OCI-LY3 (cell line): Measurements from ENCODE around the gene TTLL1.

ENCODE experiments used
- H2AFZ ChIP-seq: fragments of 200-600, 300-600 bp; shearing (Covaris generic); 2 replicates; pipeline ENCODE4 v1.6.0; 2014; ENCODE audit warnings: antibody characterized with exemption, low read depth, low read length
- H3K27ac ChIP-seq: fragments of 200-600, 300-600 bp; sonication (generic); 2 replicates; pipeline ENCODE4 v1.5.1; 2014; ENCODE audit warnings: mild to moderate bottlenecking, low read length, moderate library complexity, mixed read lengths
- H3K27me3 ChIP-seq: fragments of 200-600, 300-600 bp; sonication (generic); 2 replicates; pipeline ENCODE4 v1.6.1; 2014; ENCODE audit warnings: low read depth, low read length, mixed read lengths
- H3K36me3 ChIP-seq: fragments of 200-600, 300-600 bp; sonication (generic); replicated peaks from 2 replicates; pipeline ENCODE3; 2014; ENCODE audit warnings: low read depth, low read length, mixed read lengths
- H3K4me1 ChIP-seq: fragments of 300-600, 200-600 bp; sonication (generic); 2 replicates; pipeline ENCODE4 v1.6.1; 2014; ENCODE audit warnings: low read length, mixed read lengths
- H3K4me2 ChIP-seq: fragments of 200-600, 300-600 bp; sonication (generic); 2 replicates; pipeline ENCODE4 v1.6.1; 2014; ENCODE audit warnings: low read length, mixed read lengths
- H3K4me3 ChIP-seq: fragments of 300-600, 200-600 bp; sonication (generic); 2 replicates; pipeline ENCODE4 v1.5.1; 2014; ENCODE audit warnings: antibody characterized with exemption, mild to moderate bottlenecking, low read length, moderate library complexity
- H3K79me2 ChIP-seq: fragments of 300-600, 200-600 bp; shearing (Covaris generic); 2 replicates; pipeline ENCODE4 v1.6.1; 2014; ENCODE audit warnings: mild to moderate bottlenecking, low read length, mixed read lengths
- H3K9ac ChIP-seq: fragments of 300-600, 200-600 bp; shearing (Covaris generic); 2 replicates; pipeline ENCODE4 v1.6.0; 2014; ENCODE audit warnings: mild to moderate bottlenecking, low read length, moderate library complexity
- H3K9me3 ChIP-seq: fragments of 200-600, 300-600 bp; shearing (Covaris generic); 2 replicates; pipeline ENCODE4 v1.6.1; 2014; ENCODE audit warnings: low read length, mixed read lengths; ENCODE audit not compliant: insufficient read depth
- H4K20me1 ChIP-seq: fragments of 200-600, 300-600 bp; sonication (generic); 2 replicates; pipeline ENCODE4 v1.6.1; 2016; ENCODE audit warnings: low read length, mixed read lengths; ENCODE audit not compliant: insufficient read depth
- EZH2phosphoT487 ChIP-seq: fragments of 200-600 bp; shearing (Covaris generic); IDR thresholded peaks from 2 replicates; pipeline ENCODE4 v1.6.1; 2018; ENCODE audit warnings: antibody characterized with exemption, mixed run types, low read depth
- TF ChIP-seq, protein P1 (sequence below): fragments of 200-600, 300-600 bp; sonication (generic); IDR thresholded peaks from 2 replicates; pipeline ENCODE4 v1.5.1; 2014; ENCODE audit warnings: antibody characterized with exemption, low read length, low read depth

TTLL1 gene

DNA sequence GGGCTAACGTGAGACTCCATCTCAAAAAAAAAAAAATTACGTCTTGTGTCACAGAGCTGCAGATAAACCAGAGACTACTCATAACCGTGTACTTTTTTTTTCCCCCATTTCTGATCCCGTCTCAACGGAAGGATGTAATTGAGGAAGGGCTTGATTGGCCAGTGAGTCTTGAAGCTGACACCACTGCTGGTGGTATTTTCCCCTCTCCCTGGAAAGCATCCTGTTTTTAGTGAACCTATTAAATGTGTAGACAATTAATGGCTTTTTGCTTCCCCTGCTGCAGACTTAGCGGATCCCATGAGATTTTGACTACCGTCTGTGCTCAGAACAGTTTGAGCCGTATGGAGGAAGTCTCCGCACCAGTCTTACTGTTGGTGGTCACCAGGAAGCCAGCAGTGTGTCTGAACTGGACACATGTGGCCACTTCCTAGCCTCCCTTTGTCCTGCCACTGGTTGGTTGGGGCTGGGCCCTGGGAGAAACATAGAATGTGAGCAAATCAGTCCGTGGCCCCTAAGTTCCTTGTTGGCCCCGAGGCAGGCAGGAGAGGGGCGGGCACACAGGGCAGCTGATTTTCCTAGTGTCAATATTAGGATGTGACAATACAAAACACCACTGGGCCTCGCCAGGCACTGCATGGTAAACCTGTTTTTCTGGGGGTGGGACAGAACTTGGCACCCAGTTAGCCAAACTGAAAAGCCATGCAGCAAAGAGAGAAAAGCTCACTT, 24.5 kb upstream of the TTLL1 start:
- no peak for TF ChIP-seq EZH2phosphoT487
- TF ChIP-seq, protein P1, sequence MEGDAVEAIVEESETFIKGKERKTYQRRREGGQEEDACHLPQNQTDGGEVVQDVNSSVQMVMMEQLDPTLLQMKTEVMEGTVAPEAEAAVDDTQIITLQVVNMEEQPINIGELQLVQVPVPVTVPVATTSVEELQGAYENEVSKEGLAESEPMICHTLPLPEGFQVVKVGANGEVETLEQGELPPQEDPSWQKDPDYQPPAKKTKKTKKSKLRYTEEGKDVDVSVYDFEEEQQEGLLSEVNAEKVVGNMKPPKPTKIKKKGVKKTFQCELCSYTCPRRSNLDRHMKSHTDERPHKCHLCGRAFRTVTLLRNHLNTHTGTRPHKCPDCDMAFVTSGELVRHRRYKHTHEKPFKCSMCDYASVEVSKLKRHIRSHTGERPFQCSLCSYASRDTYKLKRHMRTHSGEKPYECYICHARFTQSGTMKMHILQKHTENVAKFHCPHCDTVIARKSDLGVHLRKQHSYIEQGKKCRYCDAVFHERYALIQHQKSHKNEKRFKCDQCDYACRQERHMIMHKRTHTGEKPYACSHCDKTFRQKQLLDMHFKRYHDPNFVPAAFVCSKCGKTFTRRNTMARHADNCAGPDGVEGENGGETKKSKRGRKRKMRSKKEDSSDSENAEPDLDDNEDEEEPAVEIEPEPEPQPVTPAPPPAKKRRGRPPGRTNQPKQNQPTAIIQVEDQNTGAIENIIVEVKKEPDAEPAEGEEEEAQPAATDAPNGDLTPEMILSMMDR: no peak

DNA sequence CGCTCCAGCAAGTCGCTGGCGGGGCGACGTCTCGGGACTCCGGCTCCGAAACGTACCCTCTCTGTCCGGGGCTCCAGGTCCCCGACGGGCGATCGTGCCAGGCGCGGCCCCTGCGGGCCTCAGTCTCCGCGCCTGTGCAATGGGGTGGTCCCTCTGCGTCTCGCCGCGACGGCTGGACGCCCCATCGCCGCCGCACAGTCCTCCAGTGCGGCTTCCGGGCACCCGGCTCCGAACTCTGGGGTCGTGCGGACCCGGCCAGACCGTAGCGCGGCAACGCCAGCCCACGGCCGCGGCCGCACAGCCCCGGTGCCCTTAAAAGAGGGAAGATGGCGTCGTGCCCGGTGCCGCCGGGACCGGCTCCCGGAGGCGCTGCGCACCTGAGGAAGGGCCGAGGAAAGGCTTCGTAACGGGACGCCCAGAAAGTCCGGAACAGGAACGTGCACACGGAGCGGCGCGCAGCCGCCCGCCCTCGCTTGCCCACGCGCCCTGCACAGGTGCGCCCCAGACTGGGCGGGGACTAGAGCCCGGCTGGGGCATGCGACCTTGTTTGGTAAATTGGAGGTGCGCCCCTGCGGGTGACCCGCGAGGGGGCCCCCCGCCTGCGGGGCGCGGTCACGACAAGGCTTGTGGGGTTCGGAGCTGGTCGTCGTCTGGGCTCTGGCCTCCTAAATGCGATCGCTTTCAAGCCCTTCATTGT, 21.9 kb upstream of the TTLL1 start:
- TF ChIP-seq, protein P1: no peak
- TF ChIP-seq EZH2phosphoT487: no peak
- Histone ChIP-seq H3K9me3 (no peaks in the 10 kb centered on the region), H3K4me2 (peak overlapping the region; percentile 59), H3K9ac (no peak overlapping the region), H4K20me1 (no peaks in the 10 kb centered on the region), H3K4me1 (peaks cover 4% of the 10 kb centered on the region), H3K27me3 (peaks cover 25% of the 10 kb centered on the region), H3K36me3 (no peaks in the 10 kb centered on the region), H2AFZ (no peak overlapping the region), H3K79me2 (no peaks in the 10 kb centered on the region), H3K27ac (no peak overlapping the region), H3K4me3 (peak overlapping the region; percentile 66)

More for the DNA sequence above, 24.5 kb upstream of the TTLL1 start:
- H3K36me3 ChIP-seq: no peaks in the 10 kb centered on the region
- H3K4me3 ChIP-seq: no peak overlapping the region
- no peaks in the 10 kb centered on the region for H3K9me3 ChIP-seq
- no peak overlapping the region for H3K27ac ChIP-seq
- no peak overlapping the region for H3K4me2 ChIP-seq
- H4K20me1 ChIP-seq: no peaks in the 10 kb centered on the region
- no peak overlapping the region; the same call in 1 of the 2 replicates for H2AFZ ChIP-seq
- no peaks in the 10 kb centered on the region for H3K79me2 ChIP-seq
- H3K4me1 ChIP-seq: peaks cover 13% of the 10 kb centered on the region
- H3K27me3 ChIP-seq: peaks cover 25% of the 10 kb centered on the region
- H3K9ac ChIP-seq: no peak overlapping the region

DNA sequence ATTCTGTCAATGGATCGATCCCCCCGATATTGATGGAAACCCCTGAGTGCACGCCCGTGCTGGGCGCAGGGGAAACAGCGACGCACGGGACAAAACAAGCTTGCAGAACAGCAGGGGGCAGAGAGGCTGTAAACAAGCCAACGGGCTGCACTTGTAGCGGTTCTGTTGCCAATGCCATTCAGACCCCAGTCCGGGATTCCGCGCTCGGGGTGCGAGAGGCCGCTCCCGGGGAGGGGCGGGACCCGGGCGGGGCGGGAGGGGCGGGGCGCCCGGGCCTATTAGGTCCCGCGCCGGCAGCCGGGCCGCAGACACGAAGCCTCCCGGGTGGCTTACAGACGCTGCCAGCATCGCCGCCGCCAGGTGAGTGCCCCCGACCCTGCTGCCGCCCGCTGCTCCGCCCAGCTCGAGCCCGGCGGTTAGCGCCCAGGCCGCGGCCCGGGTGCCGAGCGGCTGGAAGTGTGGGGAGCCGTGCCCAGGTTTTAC, 21.3 kb upstream of the TTLL1 start, which contains the start of gene BIK:
Gene BIK, plus strand, starts transcription at position 307 of the 483 bp plus-strand sequence. CDS start 13,273 bp downstream, outside the sequence.
- H3K4me1 ChIP-seq: no peaks in the 10 kb centered on the region
- no peaks in the 10 kb centered on the region for H3K79me2 ChIP-seq
- peak within 1 kb of the TSS; percentile 59 for H3K4me2 ChIP-seq
- no peak within 1 kb of the TSS for H3K9ac ChIP-seq
- H3K9me3 ChIP-seq: no peaks in the 10 kb centered on the region
- no peaks in the 10 kb centered on the region for H4K20me1 ChIP-seq
- no peak within 1 kb of the TSS for H2AFZ ChIP-seq
- peak within 1 kb of the TSS; percentile 66 for H3K4me3 ChIP-seq
- TF ChIP-seq, protein P1: no peak
- TF ChIP-seq EZH2phosphoT487: no peak
- H3K36me3 ChIP-seq: no peaks in the 10 kb centered on the region
- H3K27me3 ChIP-seq: peaks cover 25% of the 10 kb centered on the region
- no peak within 1 kb of the TSS for H3K27ac ChIP-seq

DNA sequence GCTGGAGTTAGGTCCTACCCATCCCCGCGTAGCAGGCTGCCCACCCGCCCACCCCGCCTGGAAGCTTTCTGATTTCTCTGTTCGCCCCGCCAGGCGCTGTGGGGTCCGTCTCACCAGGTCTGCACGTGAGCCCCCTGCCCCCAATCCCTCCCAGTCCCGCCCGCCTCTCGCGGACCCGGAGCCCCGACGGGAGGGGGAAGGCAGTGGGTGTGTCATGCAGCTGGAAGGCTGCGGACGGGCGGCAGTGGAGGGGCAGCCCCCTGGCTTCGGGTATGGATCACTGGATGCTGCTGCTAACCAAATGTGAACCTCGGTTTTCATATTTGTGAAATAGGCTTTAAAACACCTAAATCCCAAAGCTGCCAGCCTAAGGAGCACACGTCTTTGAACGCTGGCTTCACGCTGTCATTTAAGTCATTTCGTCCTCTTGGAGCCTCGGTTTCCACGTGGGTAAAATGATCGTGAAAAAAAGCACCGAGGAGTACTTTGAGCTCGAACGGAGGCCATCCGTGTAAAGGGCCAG, 20.8 kb upstream of the TTLL1 start:
- H3K9me3 ChIP-seq: no peaks in the 10 kb centered on the region
- no peak overlapping the region for H2AFZ ChIP-seq
- H4K20me1 ChIP-seq: no peaks in the 10 kb centered on the region
- no peak overlapping the region for H3K9ac ChIP-seq
- H3K4me2 ChIP-seq: peak overlapping the region; percentile 59
- H3K27me3 ChIP-seq: peaks cover 23% of the 10 kb centered on the region
- no peaks in the 10 kb centered on the region for H3K79me2 ChIP-seq
- H3K4me3 ChIP-seq: peak overlapping the region; percentile 66
- no peaks in the 10 kb centered on the region for H3K4me1 ChIP-seq
- H3K27ac ChIP-seq: no peak overlapping the region
- TF ChIP-seq, protein P1: no peak
- TF ChIP-seq EZH2phosphoT487: no peak
- H3K36me3 ChIP-seq: no peaks in the 10 kb centered on the region
